ENCODE measurements around the gene PORCN. TPM values are rescaled to one million over a fixed set of nuclear protein-coding genes. Genes with fewer than 3 reads are reported as not detected.
A peak's percentile ranks its signal among the peaks of the same experiment; 100 is the strongest.
"Not testable (repeated sequence)": the region's sequence is repeated elsewhere in the genome, so short reads cannot be mapped to it uniquely, and the experiment has no call there.

The PORCN gene
- total RNA-seq, 1 donor, result 6.5 TPM

DNA sequence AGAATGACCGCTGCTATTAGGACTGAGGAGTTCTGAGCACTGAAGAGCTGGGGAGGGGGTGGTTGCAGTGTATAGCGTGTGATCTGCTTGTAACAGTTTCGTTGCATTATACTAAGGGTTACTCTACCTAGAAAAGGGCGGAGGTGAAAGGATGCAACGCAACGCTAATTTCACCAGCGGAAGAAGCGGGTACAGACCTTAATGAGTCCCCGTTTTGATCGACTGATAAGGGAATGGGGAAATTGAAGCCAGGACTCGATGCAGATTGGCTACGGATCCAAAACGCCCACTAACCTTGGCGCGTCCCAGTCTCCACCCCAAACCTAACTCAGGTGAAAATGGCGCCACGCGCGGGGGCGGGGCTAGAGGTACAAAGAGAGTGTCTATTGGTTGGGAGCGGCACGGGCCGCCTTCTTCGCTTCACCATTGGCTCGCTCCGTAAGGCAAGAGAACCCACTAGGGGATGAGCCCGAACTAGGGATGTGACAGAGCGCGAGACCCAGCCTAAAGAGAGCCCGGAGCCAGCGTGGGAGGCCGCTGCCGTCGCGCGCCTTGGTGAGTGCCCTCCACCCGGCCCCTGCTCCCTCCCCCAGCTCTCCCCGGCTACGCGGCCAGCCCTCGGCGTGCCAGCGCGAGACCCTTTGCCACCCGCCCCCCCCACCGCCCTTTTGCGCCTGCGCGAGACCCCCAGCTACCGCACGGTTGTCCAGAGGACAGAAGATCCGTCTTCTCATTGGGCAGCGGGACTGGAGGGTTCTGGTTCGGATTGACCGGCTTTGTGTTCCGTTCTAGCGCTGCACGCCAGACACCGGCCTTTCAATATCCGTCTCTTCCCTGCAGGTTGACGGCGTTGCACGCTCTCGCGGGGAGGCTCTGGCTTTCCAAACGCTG, 12.8 kb downstream of the PORCN start, which contains the start of gene EBP:
TSS of gene EBP (plus strand) at position 456 of the 891 bp plus-strand sequence. CDS start 1,964 bp downstream, outside the sequence.
- TF ChIP-seq, protein P1, sequence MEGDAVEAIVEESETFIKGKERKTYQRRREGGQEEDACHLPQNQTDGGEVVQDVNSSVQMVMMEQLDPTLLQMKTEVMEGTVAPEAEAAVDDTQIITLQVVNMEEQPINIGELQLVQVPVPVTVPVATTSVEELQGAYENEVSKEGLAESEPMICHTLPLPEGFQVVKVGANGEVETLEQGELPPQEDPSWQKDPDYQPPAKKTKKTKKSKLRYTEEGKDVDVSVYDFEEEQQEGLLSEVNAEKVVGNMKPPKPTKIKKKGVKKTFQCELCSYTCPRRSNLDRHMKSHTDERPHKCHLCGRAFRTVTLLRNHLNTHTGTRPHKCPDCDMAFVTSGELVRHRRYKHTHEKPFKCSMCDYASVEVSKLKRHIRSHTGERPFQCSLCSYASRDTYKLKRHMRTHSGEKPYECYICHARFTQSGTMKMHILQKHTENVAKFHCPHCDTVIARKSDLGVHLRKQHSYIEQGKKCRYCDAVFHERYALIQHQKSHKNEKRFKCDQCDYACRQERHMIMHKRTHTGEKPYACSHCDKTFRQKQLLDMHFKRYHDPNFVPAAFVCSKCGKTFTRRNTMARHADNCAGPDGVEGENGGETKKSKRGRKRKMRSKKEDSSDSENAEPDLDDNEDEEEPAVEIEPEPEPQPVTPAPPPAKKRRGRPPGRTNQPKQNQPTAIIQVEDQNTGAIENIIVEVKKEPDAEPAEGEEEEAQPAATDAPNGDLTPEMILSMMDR (IDR thresholded peaks at IDR 0.05; ENCODE audit: insufficient read depth, low read depth, low read length), result no peak
- DNase-seq (ENCODE audit: low read depth), result peak; percentile 80

DNA sequence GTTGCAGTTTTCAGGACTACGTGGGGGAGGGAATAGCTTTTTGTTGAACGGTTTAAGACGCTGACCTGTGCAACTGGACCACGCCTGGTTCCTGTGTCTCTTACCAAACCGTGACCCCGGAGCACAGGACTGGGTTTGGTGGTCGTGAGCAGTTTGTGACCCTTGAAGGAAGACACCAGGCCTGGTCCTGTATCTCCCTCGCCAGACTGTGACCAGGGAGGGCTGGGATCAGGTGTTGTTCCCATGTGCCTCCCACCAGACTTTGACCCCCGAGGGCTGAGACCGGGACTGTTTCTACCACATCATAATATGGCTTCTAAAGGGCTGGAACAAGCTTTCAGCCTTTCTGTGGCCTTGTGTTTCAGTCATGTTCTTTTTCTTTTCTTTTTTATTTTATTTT, 13.5 kb downstream of the PORCN start:
- peak overlapping the region; percentile 72 for H3K4me3 ChIP-seq (ENCODE audit: low read depth, low read length)
- TF ChIP-seq, protein P1 (IDR thresholded peaks at IDR 0.05; ENCODE audit: insufficient read depth, low read depth, low read length), result no peak
- no peak for DNase-seq (ENCODE audit: low read depth)

More for the DNA sequence above, 12.8 kb downstream of the PORCN start, which contains the start of gene EBP:
- H3K4me3 ChIP-seq (ENCODE audit: low read depth, low read length), result peak within 1 kb of the TSS; percentile 72

DNA sequence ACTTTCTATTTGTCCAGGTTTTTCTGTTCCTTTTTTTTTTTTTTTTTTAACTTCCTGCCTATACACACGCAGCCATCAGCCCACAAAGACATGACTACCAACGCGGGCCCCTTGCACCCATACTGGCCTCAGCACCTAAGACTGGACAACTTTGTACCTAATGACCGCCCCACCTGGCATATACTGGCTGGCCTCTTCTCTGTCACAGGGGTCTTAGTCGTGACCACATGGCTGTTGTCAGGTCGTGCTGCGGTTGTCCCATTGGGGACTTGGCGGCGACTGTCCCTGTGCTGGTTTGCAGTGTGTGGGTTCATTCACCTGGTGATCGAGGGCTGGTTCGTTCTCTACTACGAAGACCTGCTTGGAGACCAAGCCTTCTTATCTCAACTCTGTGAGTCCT, 14.9 kb downstream of the PORCN start:
- TF ChIP-seq, protein P1 (IDR thresholded peaks at IDR 0.05; ENCODE audit: insufficient read depth, low read depth, low read length), result no peak
- DNase-seq (ENCODE audit: low read depth), result no peak
- no peak overlapping the region for H3K4me3 ChIP-seq (ENCODE audit: low read depth, low read length)

DNA sequence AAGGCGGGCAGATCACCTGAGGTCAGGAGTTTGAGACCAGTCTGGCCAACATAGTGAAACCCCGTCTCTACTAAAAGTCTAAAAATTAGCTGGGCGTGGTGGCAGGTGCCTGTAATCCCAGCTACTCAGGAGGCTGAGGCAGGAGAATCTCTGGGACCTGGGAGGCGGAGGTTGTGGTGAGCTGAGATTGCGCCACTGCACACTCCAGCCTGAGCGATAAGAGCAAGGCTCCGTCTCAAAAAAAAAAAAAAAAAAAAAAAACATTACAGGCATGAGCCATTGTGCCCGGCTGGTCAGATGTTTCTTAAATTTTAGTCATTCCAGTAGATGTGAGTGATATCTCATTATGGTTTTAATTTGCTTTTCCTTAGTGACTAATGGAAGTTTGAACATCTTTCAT, 17.1 kb downstream of the PORCN start:
- H3K4me3 ChIP-seq (ENCODE audit: low read depth, low read length); DNase-seq (ENCODE audit: low read depth): not testable (repeated sequence)

DNA sequence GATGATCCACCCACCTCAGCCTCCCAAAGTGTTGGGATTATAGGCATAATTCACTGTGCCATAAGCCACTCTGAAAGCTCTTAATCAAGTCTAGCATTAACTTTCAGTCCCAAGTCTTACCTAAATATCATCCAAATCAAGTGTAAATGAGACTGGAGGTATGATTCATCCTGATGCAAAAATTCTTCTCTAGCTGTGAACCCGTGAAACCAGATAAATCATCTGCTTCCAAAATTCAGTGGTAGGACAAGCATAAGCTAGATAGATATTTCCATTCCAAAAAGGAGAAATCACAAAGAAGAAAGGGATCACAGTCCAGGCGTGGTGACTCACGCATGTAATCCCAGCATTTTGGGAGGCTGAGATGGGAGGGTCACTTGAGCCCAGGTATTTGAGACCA, 21.9 kb downstream of the PORCN start:
- TF ChIP-seq, protein P1 (IDR thresholded peaks at IDR 0.05; ENCODE audit: insufficient read depth, low read depth, low read length), result no peak
- H3K4me3 ChIP-seq (ENCODE audit: low read depth, low read length), result no peak overlapping the region
- DNase-seq (ENCODE audit: low read depth), result no peak

DNA sequence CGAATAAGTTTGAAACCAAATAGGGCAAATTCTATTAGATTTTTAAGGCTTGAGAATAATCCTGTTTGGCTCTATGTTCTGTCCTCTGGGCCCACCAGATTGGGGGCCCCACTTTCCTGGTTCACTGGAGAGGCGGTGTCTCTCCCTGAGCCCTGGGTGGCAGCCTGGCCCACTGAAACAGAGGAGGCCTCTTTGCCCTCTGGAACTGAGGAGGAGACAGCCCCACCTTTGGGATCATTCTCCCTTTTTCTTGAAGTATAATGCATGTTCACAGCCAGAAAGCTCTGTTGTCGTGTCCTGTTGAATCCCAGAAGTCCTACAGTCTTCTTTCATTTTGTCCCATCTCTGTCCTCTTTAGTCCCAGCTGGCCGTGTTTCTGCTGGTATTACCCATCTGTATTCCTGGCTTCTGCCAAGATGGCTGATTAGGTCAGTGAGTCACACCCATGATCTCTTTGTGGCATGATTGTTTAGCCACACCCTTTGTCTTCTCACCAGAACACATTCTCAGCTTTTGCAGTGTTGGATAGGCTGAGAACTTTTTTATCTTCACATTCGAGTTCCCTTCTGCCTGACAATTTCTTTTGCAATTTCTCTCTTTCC, 22.7 kb downstream of the PORCN start:
- DNase-seq (ENCODE audit: low read depth), result peak; percentile 66
- TF ChIP-seq, protein P1 (IDR thresholded peaks at IDR 0.05; ENCODE audit: insufficient read depth, low read depth, low read length), result no peak
- H3K4me3 ChIP-seq (ENCODE audit: low read depth, low read length), result no peak overlapping the region

DNA sequence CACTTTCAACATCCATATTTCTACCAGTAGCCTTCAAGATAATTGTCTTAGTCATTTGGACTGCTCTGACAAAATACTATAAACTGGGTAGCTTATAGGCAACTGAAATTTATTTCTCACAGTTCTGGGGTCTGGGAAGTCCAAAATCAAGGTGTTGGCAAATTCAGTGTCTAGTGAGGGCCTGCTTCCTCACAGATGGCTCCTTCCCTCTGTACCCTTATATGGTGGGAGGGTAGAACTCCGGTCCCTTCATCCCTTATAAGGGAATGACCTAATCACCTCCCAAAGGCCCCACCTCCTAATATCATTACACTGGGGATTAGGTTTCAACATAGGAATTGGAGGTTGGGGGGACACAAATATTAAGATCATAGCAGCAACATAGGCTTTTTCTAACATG, 23.4 kb downstream of the PORCN start:
- no peak overlapping the region for H3K4me3 ChIP-seq (ENCODE audit: low read depth, low read length)
- no peak for DNase-seq (ENCODE audit: low read depth)
- TF ChIP-seq, protein P1 (IDR thresholded peaks at IDR 0.05; ENCODE audit: insufficient read depth, low read depth, low read length), result no peak
